ENCODE measurements around the gene SRSF1. TPM values are rescaled to one million over a fixed set of nuclear protein-coding genes. Genes with fewer than 3 reads are reported as not detected.
A peak's percentile ranks its signal among the peaks of the same experiment; 100 is the strongest.

SRSF1 gene
- total RNA-seq, 1 experiment from 2014 or later: 512 TPM

GRCh38 chr17:57984261-57984890, 22.7 kb downstream of the SRSF1 start:
- Histone ChIP-seq H3K36me3 (ENCODE audit: insufficient read depth, low read length, poor library complexity, severe bottlenecking) (peaks cover 36% of the 10 kb centered on the region), H3K9me3 (ENCODE audit: low read depth, low read length, poor library complexity, severe bottlenecking) (no peaks in the 10 kb centered on the region), H3K27me3 (replicated peaks; ENCODE audit: insufficient read depth, low read depth, low read length, poor library complexity) (no peaks in the 10 kb centered on the region), H3K4me3 (ENCODE audit: low read depth, low read length, poor library complexity, severe bottlenecking) (no peak overlapping the region), H3K4me1 (ENCODE audit: insufficient read depth, low read length, poor library complexity, severe bottlenecking) (peaks cover 37% of the 10 kb centered on the region), H3K27ac (ENCODE audit: low read depth, low read length, poor library complexity, severe bottlenecking) (peak overlapping the region; percentile 43)
- no TSS peak for BruUV-seq (replicated peaks)
- intact Hi-C loops (cut with micrococcal nuclease; ENCODE audit: unreplicated experiment): no loop called here
- CTCF ChIA-PET: interaction anchor here (1.5 kb wide), 1 partner anchor 126 kb away, joined by 3 read pairs; no protein-coding TSS in a partner anchor
- no peak for DNase-seq (ENCODE audit: low spot score)
- TF ChIP-seq CTCF (conservative IDR thresholded peaks at IDR 0.05; ENCODE audit: low read depth, low read length) (no peak), EZH2 (IDR thresholded peaks at IDR 0.05; ENCODE audit: borderline replicate concordance, low read depth, low read length, poor library complexity, severe bottlenecking) (no peak)
- POLR2A ChIA-PET (ENCODE audit: low non-redundant PET): no interaction called here

GRCh38 chr17:57983446-57983845, 23.6 kb downstream of the SRSF1 start:
- TF ChIP-seq CTCF (conservative IDR thresholded peaks at IDR 0.05; ENCODE audit: low read depth, low read length): no peak
- no peak for TF ChIP-seq EZH2 (IDR thresholded peaks at IDR 0.05; ENCODE audit: borderline replicate concordance, low read depth, low read length, poor library complexity, severe bottlenecking)
- no peaks in the 10 kb centered on the region for H3K9me3 ChIP-seq (ENCODE audit: low read depth, low read length, poor library complexity, severe bottlenecking)
- ChIA-PET CTCF (no interaction called here), POLR2A (ENCODE audit: low non-redundant PET) (interaction anchor here (0.6 kb wide), 1 partner anchor 62 kb away, joined by 3 read pairs; no protein-coding TSS in a partner anchor)
- no peak overlapping the region for H3K4me3 ChIP-seq (ENCODE audit: low read depth, low read length, poor library complexity, severe bottlenecking)
- H3K27ac ChIP-seq (ENCODE audit: low read depth, low read length, poor library complexity, severe bottlenecking): no peak overlapping the region
- H3K36me3 ChIP-seq (ENCODE audit: insufficient read depth, low read length, poor library complexity, severe bottlenecking): peaks cover 45% of the 10 kb centered on the region
- no peak for DNase-seq (ENCODE audit: low spot score)
- peaks cover 30% of the 10 kb centered on the region for H3K4me1 ChIP-seq (ENCODE audit: insufficient read depth, low read length, poor library complexity, severe bottlenecking)
- BruUV-seq (replicated peaks): no TSS peak
- intact Hi-C loops (cut with micrococcal nuclease; ENCODE audit: unreplicated experiment): no loop called here
- no peaks in the 10 kb centered on the region for H3K27me3 ChIP-seq (replicated peaks; ENCODE audit: insufficient read depth, low read depth, low read length, poor library complexity)

GRCh38 chr17:57982452-57983170, 24.4 kb downstream of the SRSF1 start:
- Histone ChIP-seq H3K4me3 (ENCODE audit: low read depth, low read length, poor library complexity, severe bottlenecking) (no peak overlapping the region), H3K36me3 (ENCODE audit: insufficient read depth, low read length, poor library complexity, severe bottlenecking) (peaks cover 53% of the 10 kb centered on the region), H3K27ac (ENCODE audit: low read depth, low read length, poor library complexity, severe bottlenecking) (peak overlapping the region; percentile 7), H3K9me3 (ENCODE audit: low read depth, low read length, poor library complexity, severe bottlenecking) (no peaks in the 10 kb centered on the region), H3K4me1 (ENCODE audit: insufficient read depth, low read length, poor library complexity, severe bottlenecking) (peaks cover 30% of the 10 kb centered on the region), H3K27me3 (replicated peaks; ENCODE audit: insufficient read depth, low read depth, low read length, poor library complexity) (no peaks in the 10 kb centered on the region)
- intact Hi-C loops (cut with micrococcal nuclease; ENCODE audit: unreplicated experiment): no loop called here
- CTCF ChIA-PET: no interaction called here
- no TSS peak for BruUV-seq (replicated peaks)
- TF ChIP-seq EZH2 (IDR thresholded peaks at IDR 0.05; ENCODE audit: borderline replicate concordance, low read depth, low read length, poor library complexity, severe bottlenecking): no peak
- TF ChIP-seq CTCF (conservative IDR thresholded peaks at IDR 0.05; ENCODE audit: low read depth, low read length): no peak
- POLR2A ChIA-PET (ENCODE audit: low non-redundant PET): interaction anchor here (0.6 kb wide), 1 partner anchor 63 kb away, joined by 3 read pairs; no protein-coding TSS in a partner anchor
- DNase-seq (ENCODE audit: low spot score): no peak
